ENCODE measurements around the gene PROM1.

- TF ChIP-seq POLR2A (IDR thresholded peaks at IDR 0.05): no peak
- TF ChIP-seq, protein P1, sequence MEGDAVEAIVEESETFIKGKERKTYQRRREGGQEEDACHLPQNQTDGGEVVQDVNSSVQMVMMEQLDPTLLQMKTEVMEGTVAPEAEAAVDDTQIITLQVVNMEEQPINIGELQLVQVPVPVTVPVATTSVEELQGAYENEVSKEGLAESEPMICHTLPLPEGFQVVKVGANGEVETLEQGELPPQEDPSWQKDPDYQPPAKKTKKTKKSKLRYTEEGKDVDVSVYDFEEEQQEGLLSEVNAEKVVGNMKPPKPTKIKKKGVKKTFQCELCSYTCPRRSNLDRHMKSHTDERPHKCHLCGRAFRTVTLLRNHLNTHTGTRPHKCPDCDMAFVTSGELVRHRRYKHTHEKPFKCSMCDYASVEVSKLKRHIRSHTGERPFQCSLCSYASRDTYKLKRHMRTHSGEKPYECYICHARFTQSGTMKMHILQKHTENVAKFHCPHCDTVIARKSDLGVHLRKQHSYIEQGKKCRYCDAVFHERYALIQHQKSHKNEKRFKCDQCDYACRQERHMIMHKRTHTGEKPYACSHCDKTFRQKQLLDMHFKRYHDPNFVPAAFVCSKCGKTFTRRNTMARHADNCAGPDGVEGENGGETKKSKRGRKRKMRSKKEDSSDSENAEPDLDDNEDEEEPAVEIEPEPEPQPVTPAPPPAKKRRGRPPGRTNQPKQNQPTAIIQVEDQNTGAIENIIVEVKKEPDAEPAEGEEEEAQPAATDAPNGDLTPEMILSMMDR (IDR thresholded peaks at IDR 0.05): no peak
These were observed 49.6 kb upstream of the PROM1 start for GRCh38 chr4:16133406-16133805.

All from heart left ventricle (tissue), 13 donors.